HFF-Myc (cell line): ENCODE results near the gene CPM.

Experiments
- DNase-seq: peaks from one replicate; pipeline ENCODE4 v3.0.0-alpha.2; 2011; ENCODE audit warnings: low read depth; ENCODE audit errors: extremely low read depth
- H3K4me3 ChIP-seq: replicated peaks from 2 replicates; pipeline ENCODE4 v1.5.1; 2011; ENCODE audit warnings: low read depth, mild to moderate bottlenecking, control low read depth, low read length
- CTCF ChIP-seq: IDR thresholded peaks from 2 replicates; pipeline ENCODE4 v1.5.1; 2012; ENCODE audit warnings: mild to moderate bottlenecking, low read depth, low read length, control low read depth; ENCODE audit errors: missing control alignments

The CPM gene

GRCh38 chr12:68839183-68840147 is 93.5 kb downstream of the CPM start:
- H3K4me3 ChIP-seq: no peak overlapping the region
- no peak for DNase-seq
- TF ChIP-seq CTCF: no peak

- H3K4me3 ChIP-seq: no peak overlapping the region
- no peak for DNase-seq
- no peak for TF ChIP-seq CTCF
Measured at GRCh38 chr12:68838046-68838886, 94.7 kb downstream of the CPM start.

GRCh38 chr12:68837215-68837614 is 95.8 kb downstream of the CPM start:
- no peak for TF ChIP-seq CTCF
- DNase-seq: no peak
- no peak overlapping the region for H3K4me3 ChIP-seq

- TF ChIP-seq CTCF: no peak
- H3K4me3 ChIP-seq: no peak overlapping the region
- DNase-seq: no peak
Measured at GRCh38 chr12:68835333-68835908, 97.5 kb downstream of the CPM start.

GRCh38 chr12:68833508-68833907 is 99.5 kb downstream of the CPM start:
- no peak overlapping the region for H3K4me3 ChIP-seq
- DNase-seq: no peak
- TF ChIP-seq CTCF: no peak

GRCh38 chr12:68832504-68832867 is 100.5 kb downstream of the CPM start:
- TF ChIP-seq CTCF: no peak
- no peak for DNase-seq
- no peak overlapping the region for H3K4me3 ChIP-seq
